Gastrocnemius medialis (tissue), 4 donors: ENCODE data around the gene TBX1.
"Not testable (repeated sequence)": the region's sequence is repeated elsewhere in the genome, so short reads cannot be mapped to it uniquely, and the experiment has no call there.

Experiments
- POLR2A ChIP-seq, 2 donors: fragments of 450-650 bp; IDR thresholded peaks; one replicate each; pipeline ENCODE4 v1.6.1; 2017; ENCODE audit warnings: antibody characterized with exemption in 2 of 2, mild to moderate bottlenecking in 2 of 2, moderate library complexity in 2 of 2
- TF ChIP-seq, protein P1 (sequence below), 5 experiments: fragments of 450-650 bp in 3 of 5; fragments of 200-600 bp in 2 of 5; sonication (generic) in 2 of 5; IDR thresholded peaks in 4 of 5; conservative IDR thresholded peaks in 1 of 5; 1 replicate in 4 of 5; 2 replicates in 1 of 5; pipeline ENCODE4 v1.5.1; 2016 to 2019; ENCODE audit warnings: antibody characterized with exemption in 5 of 5, mild to moderate bottlenecking in 3 of 5, moderate library complexity in 3 of 5

DNA sequence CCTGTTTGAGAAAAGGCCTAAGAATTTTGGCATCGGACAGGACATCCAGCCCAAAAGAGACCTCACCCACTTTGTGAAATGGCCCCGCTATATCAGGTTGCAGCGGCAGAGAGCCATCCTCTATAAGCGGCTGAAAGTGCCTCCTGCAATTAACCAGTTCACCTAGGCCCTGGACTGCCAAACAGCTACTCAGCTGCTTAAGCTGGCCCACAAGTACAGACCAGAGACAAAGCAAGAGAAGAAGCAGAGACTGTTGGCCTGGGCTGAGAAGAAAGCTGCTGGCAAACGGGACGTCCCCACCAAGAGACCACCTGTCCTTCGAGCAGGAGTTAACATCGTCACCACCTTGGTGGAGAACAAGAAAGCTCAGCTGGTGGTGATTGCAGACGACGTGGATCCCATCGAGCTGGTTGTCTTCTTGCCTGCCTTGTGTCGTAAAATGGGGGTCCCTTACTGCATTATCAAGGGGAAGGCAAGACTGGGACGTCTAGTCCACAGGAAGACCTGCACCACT is 31.9 kb downstream of the TBX1 start:
- TF ChIP-seq, protein P1, sequence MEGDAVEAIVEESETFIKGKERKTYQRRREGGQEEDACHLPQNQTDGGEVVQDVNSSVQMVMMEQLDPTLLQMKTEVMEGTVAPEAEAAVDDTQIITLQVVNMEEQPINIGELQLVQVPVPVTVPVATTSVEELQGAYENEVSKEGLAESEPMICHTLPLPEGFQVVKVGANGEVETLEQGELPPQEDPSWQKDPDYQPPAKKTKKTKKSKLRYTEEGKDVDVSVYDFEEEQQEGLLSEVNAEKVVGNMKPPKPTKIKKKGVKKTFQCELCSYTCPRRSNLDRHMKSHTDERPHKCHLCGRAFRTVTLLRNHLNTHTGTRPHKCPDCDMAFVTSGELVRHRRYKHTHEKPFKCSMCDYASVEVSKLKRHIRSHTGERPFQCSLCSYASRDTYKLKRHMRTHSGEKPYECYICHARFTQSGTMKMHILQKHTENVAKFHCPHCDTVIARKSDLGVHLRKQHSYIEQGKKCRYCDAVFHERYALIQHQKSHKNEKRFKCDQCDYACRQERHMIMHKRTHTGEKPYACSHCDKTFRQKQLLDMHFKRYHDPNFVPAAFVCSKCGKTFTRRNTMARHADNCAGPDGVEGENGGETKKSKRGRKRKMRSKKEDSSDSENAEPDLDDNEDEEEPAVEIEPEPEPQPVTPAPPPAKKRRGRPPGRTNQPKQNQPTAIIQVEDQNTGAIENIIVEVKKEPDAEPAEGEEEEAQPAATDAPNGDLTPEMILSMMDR (IDR thresholded peaks at IDR 0.05 in 4 of 5, conservative IDR thresholded peaks at IDR 0.05 in 1 of 5), result not testable (repeated sequence)
- TF ChIP-seq POLR2A (IDR thresholded peaks at IDR 0.05), result not testable (repeated sequence)
